Psoas muscle (tissue), 8 donors: ENCODE results near the gene RYR2. TPM values are rescaled to one million over a fixed set of nuclear protein-coding genes. Genes with fewer than 3 reads are reported as not detected.

ENCODE experiments used
- ATAC-seq, 4 donors: fragments of 200-7000 bp; cut with Tn5 transposase; one replicate each; pipeline ENCODE4 v1.9.1; 2020; ENCODE audit warnings: moderate library complexity in 3 of 4, mild to moderate bottlenecking in 2 of 4
- DNase-seq, 2 donors: peaks; one replicate each; pipeline ENCODE4 v3.0.0-alpha.2; 2020
- H3K27ac ChIP-seq: fragments of 200-600 bp; one replicate; pipeline ENCODE4 v1.8.0; 2022
- H3K27me3 ChIP-seq, 3 donors: fragments of 200-600 bp in 1 of 3; one replicate each; pipeline versions ENCODE4 v1.6.1 to v1.8.0; 2013 to 2022; ENCODE audit warnings: low read length in 2 of 3, mild to moderate bottlenecking in 2 of 3, moderate library complexity in 1 of 3; ENCODE audit not compliant: insufficient read depth in 3 of 3
- H3K36me3 ChIP-seq, 2 donors: fragments of 200-600 bp in 1 of 2; one replicate each; pipeline versions ENCODE4 v1.6.1 to v1.8.0; 2013 to 2022; ENCODE audit warnings: low read depth in 1 of 2, mild to moderate bottlenecking in 1 of 2, moderate library complexity in 1 of 2; ENCODE audit not compliant: insufficient read depth in 1 of 2
- H3K4me1 ChIP-seq: fragments of 200-600 bp; one replicate; pipeline ENCODE4 v1.8.0; 2022
- H3K4me3 ChIP-seq: fragments of 200-600 bp; one replicate; pipeline ENCODE4 v1.8.0; 2022; ENCODE audit warnings: mild to moderate bottlenecking
- H3K9me3 ChIP-seq: fragments of 200-600 bp; one replicate; pipeline ENCODE4 v1.8.0; 2022
- CTCF ChIP-seq: fragments of 200-600 bp; IDR thresholded peaks from one replicate; pipeline ENCODE4 v1.8.0; 2022; ENCODE audit warnings: antibody characterized with exemption
- WGBS, 3 donors: extraction: QIAGEN DNeasy Blood & Tissue Kit; methylation state at CpG; one replicate each; pipeline versions ENCODE4 v1.1.6 to v1.1.7; 2013; 5-methylcytosine and 5-hydroxymethylcytosine counted together
- intact Hi-C, 2 donors: fragments of 100-400 bp; cut with DNase I; formaldehyde crosslinking; loops; one replicate each; pipeline versions ENCODE4 v1.11.0 to v1.14.2; 2022
- polyA plus RNA-seq, 3 donors: library from polyadenylated mRNA; stranded (reverse); fragments of 200-250 nt; gene quantifications; one replicate each; pipeline ENCODE4 v1.2.3, GENCODE V29; 2013
- total RNA-seq, 4 donors: library from RNA; stranded (reverse); fragmentation: NEBNext Ultra II Directional in 2 of 4; extraction: Animal tissue kit (Norgen Biotek cat#: 25700) in 2 of 4; gene quantifications; one replicate each; pipeline versions ENCODE4 v1.2.1 to v1.2.4, GENCODE V29; 2021 to 2023
- donor health status: healthy with polysubstance abuse.
- donor health status: DM: no; HTN: no; CAD: no; lungs with moderate emphysema.
- donor health status: Bipolar disorder and iron deficiency.
- donor health status: healthy.
- donor health status: DM: yes; HTN: yes; CAD: no.
- donor health status: DM: no; HTN: no; CAD: no.
- donor health status: DM: no; HTN: no; CAD: no.
- donor health status: DM: yes; HTN: yes; CAD: no.

Gene RYR2
- total and polyA plus RNA-seq, 7 donors, result 0.06 to 0.48 (median 0.25) TPM

GRCh38 chr1:237025358-237026074 is 16.5 kb upstream of the RYR2 start:
- DNase-seq, result no peak
- TF ChIP-seq CTCF, result no peak
- Histone ChIP-seq H3K9me3 (peaks cover 3% of the 10 kb centered on the region), H3K4me3 (no peak overlapping the region), H3K27ac (no peak overlapping the region), H3K36me3 (no peaks in the 10 kb centered on the region), H3K27me3 (no peaks in the 10 kb centered on the region), H3K4me1 (no peaks in the 10 kb centered on the region)
- WGBS, 3 donors, result 94 to 96% (median 95%) methylated on average over 6 to 8 of the region's 10 CpGs
- intact Hi-C loops, result no loop called here
- no peak for ATAC-seq

DNA sequence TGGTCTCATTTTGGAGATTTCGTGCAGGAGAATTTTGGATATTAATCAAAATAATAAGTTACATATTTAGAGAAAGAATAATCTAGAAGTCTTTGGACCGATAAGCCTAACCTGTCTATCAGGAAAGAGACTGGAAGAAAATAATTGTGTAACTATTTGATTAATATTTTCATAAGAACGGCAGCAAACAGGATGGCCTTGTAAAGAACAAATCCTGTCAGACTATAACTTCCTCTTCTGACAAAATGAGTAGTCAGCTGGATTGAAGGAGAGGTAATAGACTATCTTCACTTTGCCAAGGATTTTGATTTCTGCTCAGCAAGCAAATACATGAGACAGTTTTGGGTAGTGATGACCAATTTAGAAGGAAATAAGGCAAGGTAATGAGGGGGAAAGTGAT is 12.7 kb upstream of the RYR2 start:
- Histone ChIP-seq H3K36me3 (no peaks in the 10 kb centered on the region), H3K27ac (no peak overlapping the region), H3K4me3 (no peak overlapping the region), H3K27me3 (no peaks in the 10 kb centered on the region), H3K4me1 (no peaks in the 10 kb centered on the region), H3K9me3 (peaks cover 3% of the 10 kb centered on the region)
- DNase-seq, result no peak
- 81 to 88% (median 83%) methylated on average over 3 of the region's 3 CpGs for WGBS, 3 donors
- no peak for ATAC-seq
- intact Hi-C loops, result no loop called here
- no peak for TF ChIP-seq CTCF

GRCh38 chr1:237029850-237030535 is 12.0 kb upstream of the RYR2 start:
- intact Hi-C loops, result no loop called here
- WGBS, 3 donors, result 65 to 67% (median 65%) methylated on average over 9 of the region's 9 CpGs
- Histone ChIP-seq H3K4me3 (no peak overlapping the region), H3K27me3 (no peaks in the 10 kb centered on the region), H3K9me3 (peaks cover 3% of the 10 kb centered on the region), H3K36me3 (no peaks in the 10 kb centered on the region), H3K27ac (no peak overlapping the region), H3K4me1 (no peaks in the 10 kb centered on the region)
- no peak for TF ChIP-seq CTCF
- DNase-seq (no peak), ATAC-seq (no peak)

DNA sequence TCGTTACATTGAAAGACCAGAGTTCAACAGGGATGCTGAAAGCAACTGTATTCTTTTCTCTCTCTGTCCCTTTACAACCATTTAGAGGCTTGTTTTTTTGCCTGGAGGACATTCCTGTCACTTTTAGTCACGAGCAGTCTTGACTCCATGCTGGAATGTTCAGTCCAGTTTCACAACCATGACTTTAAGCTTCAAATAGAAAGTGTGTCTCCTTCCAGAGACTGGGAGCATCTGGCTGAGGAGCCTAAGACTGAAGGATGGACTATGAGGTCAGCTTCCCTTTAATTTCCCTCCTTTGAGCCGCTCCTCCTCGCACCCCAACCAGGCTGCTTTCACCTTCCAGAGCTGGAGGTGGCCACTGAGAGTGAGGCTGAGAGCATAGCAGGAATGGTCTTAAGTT is 10.5 kb upstream of the RYR2 start:
- no peaks in the 10 kb centered on the region for H3K4me1 ChIP-seq
- WGBS, 3 donors, result 39 to 47% (median 46%) methylated on average over 4 of the region's 4 CpGs
- no peaks in the 10 kb centered on the region for H3K27me3 ChIP-seq
- no peaks in the 10 kb centered on the region for H3K36me3 ChIP-seq
- no peak overlapping the region for H3K27ac ChIP-seq
- intact Hi-C loops, result no loop called here
- H3K9me3 ChIP-seq, result no peaks in the 10 kb centered on the region
- peak in 1 of 4 donors; percentile 44 for ATAC-seq
- H3K4me3 ChIP-seq, result no peak overlapping the region
- no peak for TF ChIP-seq CTCF
- DNase-seq, result no peak
